HTERT RPE-1 (cell line): ENCODE results near the gene ANO2.

Experiments
- in situ Hi-C: fragments of 300-500 bp; cut with MboI; formaldehyde crosslinking; loops from 4 replicates; pipeline ENCODE4 v1.14.3; 2020; ENCODE audit warnings: low sequenced_read_pairs

ANO2 gene

GRCh38 chr12:5736527-5736926 is 208.5 kb downstream of the ANO2 start:
- in situ Hi-C loops, result no loop called here

GRCh38 chr12:5736016-5736415 is 209.0 kb downstream of the ANO2 start:
- in situ Hi-C loops, result no loop called here

- in situ Hi-C loops, result no loop called here
Observed at GRCh38 chr12:5733916-5734315, 211.1 kb downstream of the ANO2 start.

GRCh38 chr12:5733136-5733755 is 211.8 kb downstream of the ANO2 start:
- in situ Hi-C loops, result no loop called here

- in situ Hi-C loops, result no loop called here
Observed at GRCh38 chr12:5730962-5731361, 214.1 kb downstream of the ANO2 start.

- in situ Hi-C loops, result no loop called here
Observed at GRCh38 chr12:5723711-5724252, 221.3 kb downstream of the ANO2 start.

- in situ Hi-C loops, result no loop called here
Observed at GRCh38 chr12:5723071-5723470, 222.0 kb downstream of the ANO2 start.

- in situ Hi-C loops, result no loop called here
Observed at GRCh38 chr12:5720381-5721005, 224.6 kb downstream of the ANO2 start.

GRCh38 chr12:5718680-5719079 is 226.4 kb downstream of the ANO2 start:
- in situ Hi-C loops, result no loop called here

GRCh38 chr12:5718073-5718472 is 227.0 kb downstream of the ANO2 start:
- in situ Hi-C loops, result no loop called here

GRCh38 chr12:5716976-5717375 is 228.1 kb downstream of the ANO2 start:
- in situ Hi-C loops, result no loop called here

- in situ Hi-C loops, result no loop called here
Observed at GRCh38 chr12:5716201-5716600, 228.9 kb downstream of the ANO2 start.

GRCh38 chr12:5715021-5715420 is 230.0 kb downstream of the ANO2 start:
- in situ Hi-C loops, result no loop called here

GRCh38 chr12:5713599-5714081 is 231.4 kb downstream of the ANO2 start:
- in situ Hi-C loops, result no loop called here

- in situ Hi-C loops, result no loop called here
Observed at GRCh38 chr12:5710260-5710878, 234.7 kb downstream of the ANO2 start.

- in situ Hi-C loops, result no loop called here
Observed at GRCh38 chr12:5708371-5708770, 236.7 kb downstream of the ANO2 start.

- in situ Hi-C loops, result no loop called here
Observed at GRCh38 chr12:5706247-5706646, 238.8 kb downstream of the ANO2 start.

GRCh38 chr12:5705791-5706190 is 239.3 kb downstream of the ANO2 start:
- in situ Hi-C loops, result no loop called here

GRCh38 chr12:5694759-5695409 is 250.2 kb downstream of the ANO2 start:
- in situ Hi-C loops, result no loop called here

GRCh38 chr12:5692850-5693249 is 252.2 kb downstream of the ANO2 start:
- in situ Hi-C loops, result no loop called here

- in situ Hi-C loops, result no loop called here
Observed at GRCh38 chr12:5691943-5692342, 253.1 kb downstream of the ANO2 start.

- in situ Hi-C loops, result no loop called here
Observed at GRCh38 chr12:5690240-5690639, 254.8 kb downstream of the ANO2 start.
